H1 (cell line): ENCODE data around the gene MYCBPAP. TPM values are rescaled to one million over a fixed set of nuclear protein-coding genes. Genes with fewer than 3 reads are reported as not detected.

Experiments
- MAX ChIP-seq: IDR thresholded peaks from 2 replicates; pipeline ENCODE4 v1.6.1; 2012; ENCODE audit warnings: inconsistent platforms
- PHF8 ChIP-seq: fragments of 200-600 bp; sonication (generic); conservative IDR thresholded peaks from 2 replicates; pipeline ENCODE4 v1.7.1; 2012; ENCODE audit warnings: low read depth, mild to moderate bottlenecking, inconsistent platforms, low read length, moderate library complexity
- POU5F1 ChIP-seq: IDR thresholded peaks from 2 replicates; pipeline ENCODE4 v1.6.1; 2011; ENCODE audit warnings: low read depth, mild to moderate bottlenecking, low read length, moderate library complexity
- YY1 ChIP-seq: IDR thresholded peaks from 2 replicates; pipeline ENCODE4 v1.6.1; 2011; ENCODE audit warnings: low read depth, mild to moderate bottlenecking, low read length
- polyA plus RNA-seq, 7 experiments: library from polyadenylated mRNA; depleted of rRNA in 3 of 7; stranded (reverse) in 5 of 7; unstranded in 2 of 7; fragments of >200 nt in 5 of 7; fragments of 200-250 nt in 2 of 7; gene quantifications; 1 replicate in 5 of 7; 2 replicates in 1 of 7; 4 replicates in 1 of 7; pipeline versions ENCODE4 v1.2.1 to v1.2.3, GENCODE V29; 2011 to 2013; ENCODE audit warnings: missing spikeins in 2 of 7, mixed read lengths in 2 of 7
- total RNA-seq: library from RNA; stranded (reverse); fragmentation: NEBNext Ultra II Directional; extraction: Animal tissue kit (Norgen Biotek cat#: 25700); gene quantifications from 2 replicates; pipeline ENCODE4 v1.2.1, GENCODE V29; 2021
- TF ChIP-seq, protein P1 (sequence below): IDR thresholded peaks from 2 replicates; pipeline ENCODE4 v1.6.1; 2011; ENCODE audit warnings: low read length, improper control_type of control experiment

Gene MYCBPAP
- total and polyA plus RNA-seq, 2 of the 8 experiments (the other 6 are each of a cell fraction or from before 2014, with no cell fraction given) = 0.89 to 3.3 TPM

- TF ChIP-seq, protein P1, sequence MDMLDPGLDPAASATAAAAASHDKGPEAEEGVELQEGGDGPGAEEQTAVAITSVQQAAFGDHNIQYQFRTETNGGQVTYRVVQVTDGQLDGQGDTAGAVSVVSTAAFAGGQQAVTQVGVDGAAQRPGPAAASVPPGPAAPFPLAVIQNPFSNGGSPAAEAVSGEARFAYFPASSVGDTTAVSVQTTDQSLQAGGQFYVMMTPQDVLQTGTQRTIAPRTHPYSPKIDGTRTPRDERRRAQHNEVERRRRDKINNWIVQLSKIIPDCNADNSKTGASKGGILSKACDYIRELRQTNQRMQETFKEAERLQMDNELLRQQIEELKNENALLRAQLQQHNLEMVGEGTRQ = no peak
- TF ChIP-seq MAX (no peak), PHF8 (no peak), YY1 (no peak), POU5F1 (no peak)
Measured at GRCh38 chr17:50499721-50500120, 8.5 kb upstream of the MYCBPAP start (continued).
